Activated CD4-positive, alpha-beta T cell treated with anti-CD3 and anti-CD28 coated beads for 24 hours (primary cell): ENCODE results near the gene TRPV3.
A peak's percentile ranks its signal among the peaks of the same experiment; 100 is the strongest.
"Not testable (repeated sequence)": the region's sequence is repeated elsewhere in the genome, so short reads cannot be mapped to it uniquely, and the experiment has no call there.

Experiments used
- DNase-seq, 2 donors: peaks; one replicate each; pipeline ENCODE4 v3.0.0-alpha.2; 2020; ENCODE audit warnings: low read depth in 2 of 2

The TRPV3 gene

DNA sequence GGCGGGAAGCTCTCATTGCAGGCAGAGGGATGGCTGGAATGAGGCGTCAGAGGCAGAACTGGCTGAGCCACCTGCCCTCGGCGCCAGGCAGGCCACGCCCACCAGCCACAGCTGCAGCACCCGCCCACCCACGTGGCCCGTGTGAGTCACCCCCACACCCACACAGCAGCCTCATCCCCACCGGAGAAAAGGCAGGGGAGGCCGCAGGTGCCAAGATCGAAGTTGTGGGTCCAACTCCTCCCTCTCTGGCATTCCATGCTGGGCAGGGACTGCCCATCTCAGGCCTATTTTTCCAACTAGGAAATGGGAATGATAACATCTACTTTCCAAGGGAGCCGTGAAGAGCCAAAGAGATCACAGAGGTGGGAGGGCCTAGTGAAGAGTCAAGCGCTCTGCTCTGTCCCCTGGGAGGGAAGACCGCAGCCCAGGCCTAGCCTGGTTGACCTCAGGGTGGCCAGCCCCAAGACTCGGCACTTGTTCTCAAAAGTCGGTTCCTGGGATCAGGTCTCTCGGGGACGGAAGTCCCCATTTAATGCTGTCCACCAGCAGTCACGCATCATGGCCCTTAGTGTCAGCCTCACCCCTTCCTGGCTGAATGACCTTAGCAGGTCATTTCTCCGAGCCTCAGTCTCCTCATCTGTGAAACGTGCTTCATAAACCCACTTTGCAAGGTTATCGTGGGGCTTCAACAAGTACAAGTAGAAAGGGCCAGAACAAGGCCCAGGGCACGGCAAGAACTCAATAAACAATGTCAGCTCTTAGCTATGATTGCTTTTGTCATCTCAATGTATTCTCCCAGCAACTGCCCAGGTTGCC is at the start of gene TRPV3:
TRPV3 (minus strand) TSS at position 45 of the 816 bp plus-strand sequence. CDS start 2,962 bp downstream, outside the sequence.
- peak; percentile 45 to 47 for DNase-seq

GRCh38 chr17:3603870-3604259 is 46.3 kb upstream of the TRPV3 start:
- no peak for DNase-seq

DNA sequence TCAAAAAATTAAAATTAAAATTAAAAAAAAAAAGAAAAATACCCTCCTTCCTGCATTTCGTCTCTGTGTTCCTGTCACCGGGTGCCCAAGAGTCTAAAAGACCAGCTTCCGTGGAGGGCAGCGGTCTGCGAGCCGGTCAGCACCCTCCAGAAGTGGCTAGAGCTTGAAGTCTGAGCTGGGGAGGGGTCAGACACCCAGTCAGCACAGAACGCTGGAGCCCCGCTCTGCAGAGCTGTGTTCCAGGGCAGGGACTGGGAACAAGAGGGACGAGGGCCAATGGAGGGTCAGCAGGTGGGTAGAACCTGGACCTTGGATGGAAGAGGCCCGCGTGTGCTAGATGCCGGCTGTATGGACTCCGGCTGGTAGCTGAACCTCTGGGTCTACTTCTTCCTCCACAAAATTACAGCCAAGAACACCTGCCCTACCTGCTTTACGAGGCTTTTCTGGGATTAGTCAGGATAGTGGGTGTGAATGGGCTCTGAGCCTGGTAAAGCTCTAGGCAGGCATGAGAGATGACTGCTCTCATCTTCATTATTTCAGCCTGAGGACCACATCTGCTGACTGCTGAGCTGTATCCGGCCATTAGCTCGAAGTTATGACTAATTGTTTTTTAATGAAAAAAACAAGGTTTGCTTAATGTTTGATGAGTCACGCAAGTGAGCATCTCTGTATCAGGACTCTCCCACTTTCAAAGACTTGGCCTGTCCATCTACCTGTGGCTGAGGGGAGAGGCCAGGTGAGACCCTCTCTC is 45.7 kb upstream of the TRPV3 start:
- no peak for DNase-seq

- DNase-seq = peak; percentile 7 to 16
These were observed 44.9 kb upstream of the TRPV3 start for GRCh38 chr17:3602499-3602898.

DNA sequence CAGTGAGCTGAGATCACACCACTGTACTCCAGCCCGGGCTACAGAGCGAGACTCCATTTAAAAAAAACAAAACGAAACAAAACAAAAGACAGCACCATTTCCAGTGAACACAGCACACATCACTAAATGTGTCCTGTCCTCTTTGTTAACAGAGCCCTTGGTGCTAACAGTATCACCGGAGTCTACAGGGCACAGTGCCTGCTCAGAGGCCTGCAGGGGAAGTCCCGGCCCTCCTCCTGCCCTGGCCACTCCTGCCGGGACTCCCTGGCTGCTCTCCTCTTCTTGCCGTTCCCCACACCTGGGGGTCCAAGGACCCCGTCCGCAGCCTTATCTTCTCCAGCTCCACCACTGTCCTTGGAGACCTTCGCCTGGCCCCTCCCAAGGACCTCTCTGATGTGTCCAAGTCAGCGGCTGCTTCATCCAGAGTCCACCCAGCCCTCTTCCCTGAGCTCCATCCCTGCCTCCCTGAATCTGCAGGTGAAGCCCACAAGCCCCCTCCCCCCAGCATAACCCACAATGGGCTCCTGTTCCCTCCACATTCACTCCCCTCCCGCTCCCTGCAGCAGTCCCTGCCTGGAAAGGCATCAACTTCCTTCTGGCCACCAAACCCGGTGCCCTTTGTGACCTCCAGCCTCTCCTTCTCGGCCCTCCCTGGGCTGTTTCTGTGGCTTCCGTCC is 43.1 kb upstream of the TRPV3 start:
- no peak for DNase-seq

- DNase-seq = no peak
These were observed 40.5 kb upstream of the TRPV3 start for GRCh38 chr17:3598078-3598477.

DNA sequence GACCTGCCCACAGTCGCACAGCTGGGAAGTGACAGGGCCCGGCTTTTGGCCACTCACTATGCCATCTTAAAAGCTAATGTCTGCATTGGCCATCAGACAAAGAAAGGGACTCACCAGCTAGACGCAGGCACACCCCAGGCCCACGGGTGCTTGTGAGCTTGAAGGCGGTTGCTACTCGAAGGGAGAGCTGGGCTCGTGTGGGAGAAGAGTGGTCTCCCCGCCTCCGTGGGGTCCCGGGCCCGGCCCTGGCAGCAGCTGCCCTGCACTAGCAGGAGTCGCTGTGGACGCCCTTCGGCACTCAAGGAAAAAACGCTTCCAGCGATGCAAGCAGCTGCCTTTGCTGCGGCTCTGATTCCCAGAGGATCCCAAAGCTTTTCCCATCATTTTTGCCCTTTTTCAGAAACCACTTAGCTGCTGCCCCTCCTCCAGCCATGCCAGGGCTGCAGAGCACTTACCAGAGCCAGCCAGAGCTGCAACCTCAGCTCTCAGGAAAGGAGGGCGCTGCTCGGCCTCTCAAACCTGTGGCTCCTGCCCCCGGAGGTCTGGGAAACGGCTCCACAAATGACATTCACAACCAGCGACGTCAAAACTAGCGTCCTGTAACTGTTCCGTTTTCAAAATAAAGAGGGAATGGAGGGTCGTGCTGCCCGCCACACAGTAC is 39.3 kb upstream of the TRPV3 start:
- no peak for DNase-seq

DNA sequence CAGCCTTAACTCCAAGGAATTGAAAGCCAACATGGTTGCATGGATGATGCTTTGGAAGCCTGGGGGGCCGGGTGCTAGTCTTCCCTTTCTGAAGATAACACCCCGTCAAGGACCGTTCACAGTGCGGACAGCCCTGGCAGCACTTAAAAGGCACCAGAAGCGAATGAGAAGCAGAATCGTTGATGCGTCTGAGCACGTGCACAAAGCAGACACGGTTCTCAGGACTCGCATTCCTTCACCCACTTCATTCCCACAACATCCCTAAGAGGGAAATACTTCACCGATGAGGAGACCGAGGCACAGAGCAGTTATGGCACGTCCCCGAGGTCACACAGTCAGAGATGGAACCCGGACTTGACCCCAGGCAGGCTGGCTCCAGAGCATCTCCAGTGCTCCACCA is 37.4 kb upstream of the TRPV3 start:
- no peak for DNase-seq

GRCh38 chr17:3594051-3594800 is 36.6 kb upstream of the TRPV3 start:
- DNase-seq = no peak

- no peak for DNase-seq
These were observed 35.8 kb upstream of the TRPV3 start for GRCh38 chr17:3593384-3593783.

DNA sequence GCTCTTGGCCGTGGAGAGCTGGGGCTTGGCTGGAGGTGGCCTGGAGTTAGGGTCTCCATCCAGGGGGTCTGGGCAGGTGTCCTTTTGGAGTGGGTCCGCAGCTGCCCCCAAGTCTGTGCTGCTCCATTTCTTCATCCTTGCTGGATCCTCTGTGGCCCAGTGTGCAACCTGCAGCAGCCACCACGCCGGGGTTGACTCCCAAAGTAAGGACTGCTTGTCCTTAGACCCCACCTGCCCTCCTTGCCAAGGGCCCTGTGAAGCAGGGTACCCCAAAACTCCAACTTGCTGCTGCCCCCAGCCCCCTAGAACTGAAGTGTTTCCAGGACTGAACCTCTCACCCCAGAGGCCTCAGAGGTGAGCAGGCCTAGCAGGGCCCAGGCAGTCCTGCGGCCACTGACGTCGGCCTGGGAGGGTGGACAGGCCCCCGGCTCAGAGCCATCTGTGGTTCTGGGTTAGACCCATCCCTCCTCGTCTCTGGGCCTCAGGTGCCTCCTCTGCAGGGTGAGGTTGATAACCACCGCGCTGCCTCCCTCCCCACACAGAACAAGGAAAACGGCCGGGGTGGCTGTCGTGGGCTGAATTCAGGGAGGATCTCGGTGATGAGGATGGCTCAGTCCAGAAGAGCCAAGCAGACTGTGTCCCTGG is 34.7 kb upstream of the TRPV3 start:
- DNase-seq = no peak

GRCh38 chr17:3590768-3591167 is 33.2 kb upstream of the TRPV3 start:
- no peak for DNase-seq

GRCh38 chr17:3590231-3590630 is 32.6 kb upstream of the TRPV3 start:
- DNase-seq = no peak

- no peak for DNase-seq
These were observed 32.2 kb upstream of the TRPV3 start for GRCh38 chr17:3589784-3590183.

GRCh38 chr17:3585826-3586225 is 28.2 kb upstream of the TRPV3 start:
- no peak for DNase-seq

- DNase-seq = no peak
These were observed 25.8 kb upstream of the TRPV3 start for GRCh38 chr17:3583456-3583855.

- DNase-seq = no peak
These were observed 25.3 kb upstream of the TRPV3 start for GRCh38 chr17:3582915-3583314.

DNA sequence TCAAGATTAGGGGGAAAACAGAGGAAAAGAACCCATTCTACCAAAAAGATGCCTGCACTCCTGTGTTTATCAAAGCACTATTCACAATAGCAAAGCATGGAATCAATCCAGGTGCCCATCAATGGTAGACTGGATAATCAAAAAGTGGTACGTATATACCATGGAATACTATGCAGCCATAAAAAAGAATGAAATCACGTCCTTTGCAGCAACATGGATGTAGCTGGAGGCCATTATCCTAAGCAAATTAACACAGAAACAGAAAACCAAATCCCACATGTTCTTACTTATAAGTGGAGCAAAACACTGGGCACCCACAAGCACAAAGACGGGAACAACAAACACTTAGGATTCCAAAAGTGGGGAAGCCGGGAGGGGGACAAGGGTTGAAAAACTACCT is 21.1 kb upstream of the TRPV3 start:
- DNase-seq = not testable (repeated sequence)

GRCh38 chr17:3576970-3577369 is 19.4 kb upstream of the TRPV3 start:
- no peak for DNase-seq

DNA sequence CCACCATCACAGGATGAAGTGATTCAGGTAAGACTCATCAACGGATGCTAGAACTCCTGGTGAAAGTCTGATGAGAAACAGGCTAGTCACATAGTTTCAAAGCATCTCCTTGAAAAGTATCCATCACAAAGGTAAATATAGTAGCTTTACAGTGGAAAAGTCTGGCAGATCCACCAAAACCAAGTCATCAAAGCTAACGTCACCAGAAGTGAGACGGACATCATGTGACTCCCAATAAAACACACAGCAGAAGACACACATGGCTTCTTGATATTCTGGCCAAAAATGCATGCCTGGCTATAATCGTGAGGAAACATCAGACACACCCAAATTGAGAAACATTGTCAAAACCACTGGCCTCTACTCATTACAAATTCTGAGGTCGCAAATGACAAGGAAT is 17.9 kb upstream of the TRPV3 start:
- no peak for DNase-seq

- no peak for DNase-seq
These were observed 16.6 kb upstream of the TRPV3 start for GRCh38 chr17:3574231-3574630.
